ENCODE measurements around the gene PRR5L.

GRCh38 chr11:36471577-36471976 lies 175.5 kb downstream of the PRR5L start:
- no peak for TF ChIP-seq POLR2A (IDR thresholded peaks at IDR 0.05)
- TF ChIP-seq, protein P1, sequence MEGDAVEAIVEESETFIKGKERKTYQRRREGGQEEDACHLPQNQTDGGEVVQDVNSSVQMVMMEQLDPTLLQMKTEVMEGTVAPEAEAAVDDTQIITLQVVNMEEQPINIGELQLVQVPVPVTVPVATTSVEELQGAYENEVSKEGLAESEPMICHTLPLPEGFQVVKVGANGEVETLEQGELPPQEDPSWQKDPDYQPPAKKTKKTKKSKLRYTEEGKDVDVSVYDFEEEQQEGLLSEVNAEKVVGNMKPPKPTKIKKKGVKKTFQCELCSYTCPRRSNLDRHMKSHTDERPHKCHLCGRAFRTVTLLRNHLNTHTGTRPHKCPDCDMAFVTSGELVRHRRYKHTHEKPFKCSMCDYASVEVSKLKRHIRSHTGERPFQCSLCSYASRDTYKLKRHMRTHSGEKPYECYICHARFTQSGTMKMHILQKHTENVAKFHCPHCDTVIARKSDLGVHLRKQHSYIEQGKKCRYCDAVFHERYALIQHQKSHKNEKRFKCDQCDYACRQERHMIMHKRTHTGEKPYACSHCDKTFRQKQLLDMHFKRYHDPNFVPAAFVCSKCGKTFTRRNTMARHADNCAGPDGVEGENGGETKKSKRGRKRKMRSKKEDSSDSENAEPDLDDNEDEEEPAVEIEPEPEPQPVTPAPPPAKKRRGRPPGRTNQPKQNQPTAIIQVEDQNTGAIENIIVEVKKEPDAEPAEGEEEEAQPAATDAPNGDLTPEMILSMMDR (IDR thresholded peaks at IDR 0.05), result no peak
